HUES48 (cell line): ENCODE results near the gene UNC93A.

Experiments
- H3K27ac ChIP-seq: one replicate; pipeline ENCODE4 v1.7.0; 2013; ENCODE audit warnings: low read depth, low read length, inconsistent platforms
- H3K27me3 ChIP-seq: 2 replicates; pipeline ENCODE4 v1.6.1; 2013; ENCODE audit warnings: mild to moderate bottlenecking, low read length; ENCODE audit not compliant: control insufficient read depth, insufficient read depth
- H3K36me3 ChIP-seq: 2 replicates; pipeline ENCODE4 v1.6.1; 2013; ENCODE audit warnings: low read length; ENCODE audit not compliant: control insufficient read depth, insufficient read depth
- H3K4me1 ChIP-seq: 2 replicates; pipeline ENCODE4 v1.6.1; 2013; ENCODE audit warnings: mild to moderate bottlenecking, low read length; ENCODE audit not compliant: control insufficient read depth, insufficient read depth
- H3K4me3 ChIP-seq: 2 replicates; pipeline ENCODE4 v1.5.1; 2013; ENCODE audit warnings: mild to moderate bottlenecking, low read depth, low read length
- H3K9ac ChIP-seq: 2 replicates; pipeline ENCODE4 v1.6.1; 2013; ENCODE audit warnings: mild to moderate bottlenecking, low read depth, low read length, moderate library complexity
- H3K9me3 ChIP-seq: 2 replicates; pipeline ENCODE4 v1.6.1; 2013; ENCODE audit warnings: low read length; ENCODE audit not compliant: control insufficient read depth, insufficient read depth

Gene UNC93A

DNA sequence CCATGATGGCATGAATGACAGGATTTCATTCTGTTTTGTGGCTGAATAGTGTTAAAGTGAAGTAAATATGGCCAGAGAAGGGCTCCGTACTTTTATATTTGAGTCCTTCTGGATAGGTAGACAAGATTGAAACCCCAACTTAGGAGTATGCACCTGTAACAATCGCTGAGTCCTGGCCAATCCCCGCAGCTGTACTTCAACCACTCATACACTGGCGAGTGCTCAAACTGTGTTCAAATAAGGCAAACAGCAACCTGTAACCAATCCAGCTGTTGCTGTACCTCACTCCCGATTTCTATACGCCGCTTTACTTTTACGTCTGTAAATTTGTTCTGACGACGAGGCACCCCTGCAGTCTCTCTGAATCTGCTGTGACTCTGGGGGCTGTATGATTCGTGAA, 40.5 kb downstream of the UNC93A start:
- H3K4me3 ChIP-seq = no peak overlapping the region
- no peaks in the 10 kb centered on the region for H3K4me1 ChIP-seq
- H3K27me3 ChIP-seq = no peaks in the 10 kb centered on the region
- H3K9me3 ChIP-seq = no peaks in the 10 kb centered on the region
- H3K36me3 ChIP-seq = no peaks in the 10 kb centered on the region
- H3K27ac ChIP-seq = no peak overlapping the region
- no peak overlapping the region for H3K9ac ChIP-seq

DNA sequence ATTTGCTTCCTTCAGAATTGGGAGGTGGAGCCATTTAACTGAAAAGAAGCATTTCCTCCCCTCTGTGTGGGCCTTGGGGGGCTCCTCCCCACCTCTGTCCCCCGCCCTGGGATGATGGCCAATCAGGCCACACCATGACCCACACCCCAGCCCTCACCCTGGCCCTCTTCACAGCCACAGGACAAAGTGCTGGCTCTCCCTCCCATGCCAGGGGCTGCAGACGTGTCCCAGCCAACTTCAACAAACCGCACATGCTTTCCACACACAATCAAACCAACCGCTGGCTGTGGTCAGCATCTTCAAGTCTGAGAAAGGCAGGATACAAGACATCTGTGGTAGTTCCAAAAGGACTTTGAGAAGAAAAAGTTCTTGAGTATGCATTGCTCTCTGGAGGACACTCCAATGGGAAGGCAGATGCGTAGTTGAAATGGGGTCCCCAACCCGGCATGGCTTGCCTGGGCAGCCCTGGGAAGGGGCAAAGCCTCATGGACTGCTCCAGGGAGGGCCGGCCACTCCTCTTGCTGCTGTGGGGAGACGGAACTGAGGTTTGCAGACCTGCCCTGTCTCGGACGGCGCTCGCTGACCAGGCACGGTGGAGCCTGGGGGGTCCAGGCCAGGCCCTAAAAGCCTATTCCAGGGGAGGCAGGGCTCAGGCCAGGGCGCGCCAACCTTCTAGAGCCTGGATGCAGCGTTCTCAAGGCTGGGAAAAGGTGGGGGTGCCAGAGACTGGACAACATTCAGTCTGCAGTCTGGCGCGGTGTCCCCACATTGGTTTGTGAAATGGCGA, 45.9 kb downstream of the UNC93A start:
- H3K27ac ChIP-seq = no peak overlapping the region
- H3K36me3 ChIP-seq = no peaks in the 10 kb centered on the region
- H3K4me3 ChIP-seq = no peak overlapping the region
- H3K4me1 ChIP-seq = peaks cover under 1% of the 10 kb centered on the region; the same call in 1 of the 2 replicates
- no peaks in the 10 kb centered on the region for H3K9me3 ChIP-seq
- no peaks in the 10 kb centered on the region for H3K27me3 ChIP-seq
- H3K9ac ChIP-seq = no peak overlapping the region

DNA sequence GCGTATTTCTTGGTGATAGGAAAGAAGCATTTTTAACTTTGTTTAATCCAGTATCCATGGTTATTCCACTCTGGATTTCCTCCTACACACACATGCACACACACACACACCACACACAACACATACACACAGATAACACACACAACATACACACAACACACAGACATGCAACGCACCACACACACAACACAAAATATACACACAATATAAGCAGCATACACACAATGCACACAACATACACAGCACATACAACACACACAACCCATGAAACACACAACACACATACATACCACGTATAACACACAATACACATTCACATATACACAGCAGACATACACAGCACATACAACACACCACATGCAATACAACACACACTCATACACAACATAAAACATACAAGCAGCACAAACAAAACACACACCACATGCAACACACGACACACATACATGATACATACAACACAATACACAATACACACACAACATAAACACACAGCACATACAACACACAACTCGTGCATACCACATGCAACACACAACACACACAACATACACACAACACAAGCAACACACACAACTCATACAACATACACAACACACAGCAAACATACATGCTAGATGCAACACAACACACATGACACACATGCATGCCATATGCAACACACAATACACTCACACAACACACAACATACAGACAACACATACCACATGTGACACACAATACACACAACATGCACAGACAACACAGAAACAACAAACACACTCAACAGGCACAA, 46.7 kb downstream of the UNC93A start:
- Histone ChIP-seq H3K9me3 (no peaks in the 10 kb centered on the region), H3K27me3 (no peaks in the 10 kb centered on the region), H3K36me3 (no peaks in the 10 kb centered on the region), H3K4me3 (no peak overlapping the region), H3K9ac (no peak overlapping the region), H3K4me1 (peaks cover 4% of the 10 kb centered on the region; the same call in 1 of the 2 replicates), H3K27ac (no peak overlapping the region)

DNA sequence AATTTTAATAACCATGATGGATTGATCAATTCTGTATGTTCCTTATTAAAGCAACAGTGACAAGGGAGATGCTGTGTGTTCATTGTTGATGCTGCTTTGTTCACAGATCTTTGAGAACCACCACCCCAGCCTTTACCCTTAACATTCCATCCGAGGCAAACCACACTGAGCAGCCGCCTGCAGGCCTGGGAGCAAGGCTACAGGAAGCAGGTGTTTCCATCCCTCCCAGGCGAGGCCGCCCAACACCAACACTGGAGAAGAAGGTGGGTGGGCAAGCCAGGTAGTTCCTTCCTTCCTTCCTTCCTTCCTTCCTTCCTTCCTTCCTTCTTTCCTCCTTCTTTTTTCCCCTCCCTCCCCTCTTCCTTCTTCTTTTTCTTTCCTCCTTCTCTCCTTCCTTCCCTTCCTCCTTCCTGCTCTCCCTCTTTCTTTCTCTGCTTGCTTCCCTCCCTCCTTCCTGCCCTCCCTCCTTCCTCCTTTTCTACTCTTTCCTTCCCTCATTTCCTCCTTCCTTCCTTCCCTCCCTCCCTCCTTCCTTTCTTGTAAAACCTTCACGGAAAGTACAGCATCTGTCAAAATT, 47.5 kb downstream of the UNC93A start:
- Histone ChIP-seq H3K9ac (no peak overlapping the region), H3K9me3 (no peaks in the 10 kb centered on the region), H3K27ac (no peak overlapping the region), H3K4me3 (no peak overlapping the region), H3K27me3 (no peaks in the 10 kb centered on the region), H3K36me3 (no peaks in the 10 kb centered on the region), H3K4me1 (peaks cover 4% of the 10 kb centered on the region; the same call in 1 of the 2 replicates)

DNA sequence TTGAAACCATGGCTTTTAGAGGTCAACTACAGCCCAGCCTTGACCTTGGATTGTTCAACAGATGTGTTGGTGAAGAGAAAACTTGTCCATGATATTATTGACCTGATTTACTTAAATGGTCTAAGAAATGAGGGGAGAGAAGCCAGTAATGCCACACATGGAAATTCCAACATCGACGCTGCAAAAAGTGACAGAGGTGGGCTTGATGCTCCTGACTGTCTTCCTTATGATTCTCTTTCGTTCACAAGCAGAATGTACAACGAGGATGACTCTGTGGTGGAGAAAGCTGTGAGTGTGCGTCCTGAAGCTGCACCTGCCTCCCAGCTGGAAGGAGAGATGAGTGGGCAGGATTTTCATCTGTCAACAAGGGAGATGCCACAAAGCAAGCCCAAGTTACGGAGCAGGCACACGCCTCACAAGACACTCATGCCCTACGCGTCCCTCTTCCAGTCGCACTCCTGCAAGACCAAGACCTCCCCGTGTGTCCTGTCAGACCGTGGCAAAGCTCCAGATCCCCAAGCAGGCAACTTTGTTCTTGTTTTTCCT, 50.0 kb downstream of the UNC93A start:
- Histone ChIP-seq H3K36me3 (no peaks in the 10 kb centered on the region), H3K4me3 (no peak overlapping the region), H3K4me1 (peaks cover 4% of the 10 kb centered on the region; the same call in 1 of the 2 replicates), H3K9ac (no peak overlapping the region), H3K27me3 (no peaks in the 10 kb centered on the region), H3K27ac (peak overlapping the region; percentile 8), H3K9me3 (no peaks in the 10 kb centered on the region)

DNA sequence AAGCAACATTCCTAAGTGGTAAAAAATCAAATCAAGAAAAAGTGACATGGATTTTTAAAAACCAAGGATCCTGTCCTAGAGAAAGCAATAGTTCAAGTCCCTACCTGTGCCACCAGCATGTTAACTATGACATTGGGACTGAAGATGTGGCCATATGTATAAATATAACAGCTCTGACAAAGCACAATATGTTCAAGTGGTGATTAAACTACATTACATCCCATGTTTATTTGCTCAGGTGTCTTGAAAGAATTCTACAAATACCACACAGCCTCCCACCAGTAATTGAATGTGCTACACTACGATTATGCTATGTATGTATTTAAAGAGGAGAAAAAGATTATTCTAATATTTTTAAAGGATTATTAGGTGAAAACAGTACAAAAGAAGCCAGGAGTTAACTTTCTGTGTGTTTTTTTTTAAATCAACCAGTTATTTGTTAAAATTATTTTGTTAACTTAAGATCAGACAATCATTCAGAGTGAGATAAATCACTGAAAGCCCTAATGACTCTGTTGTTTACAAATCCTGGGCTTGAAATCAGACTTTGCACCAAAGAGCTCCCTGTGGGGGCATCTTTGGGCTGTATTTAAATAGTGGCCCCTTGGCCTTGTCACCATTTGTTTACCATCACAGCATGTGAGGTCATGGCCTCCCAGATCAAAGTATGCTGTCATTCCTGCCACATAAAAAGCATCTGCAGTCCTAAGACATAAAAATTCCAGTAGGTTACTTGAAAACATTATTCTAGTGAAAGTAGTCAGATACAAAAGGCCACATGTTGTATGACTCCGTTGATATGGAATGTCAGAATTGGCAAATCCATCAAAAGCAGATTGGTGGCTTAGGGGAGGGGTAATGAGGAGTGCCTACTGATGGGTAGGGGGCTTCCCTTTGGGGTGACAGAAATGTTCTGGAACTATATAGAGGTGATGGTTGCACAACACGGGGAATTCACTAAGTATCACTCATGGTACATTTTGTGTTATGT, 50.8 kb downstream of the UNC93A start:
- H3K4me1 ChIP-seq = peaks cover 4% of the 10 kb centered on the region; the same call in 1 of the 2 replicates
- no peaks in the 10 kb centered on the region for H3K36me3 ChIP-seq
- no peak overlapping the region for H3K4me3 ChIP-seq
- H3K9me3 ChIP-seq = no peaks in the 10 kb centered on the region
- H3K27me3 ChIP-seq = no peaks in the 10 kb centered on the region
- peak overlapping the region; percentile 8 for H3K27ac ChIP-seq
- no peak overlapping the region for H3K9ac ChIP-seq

DNA sequence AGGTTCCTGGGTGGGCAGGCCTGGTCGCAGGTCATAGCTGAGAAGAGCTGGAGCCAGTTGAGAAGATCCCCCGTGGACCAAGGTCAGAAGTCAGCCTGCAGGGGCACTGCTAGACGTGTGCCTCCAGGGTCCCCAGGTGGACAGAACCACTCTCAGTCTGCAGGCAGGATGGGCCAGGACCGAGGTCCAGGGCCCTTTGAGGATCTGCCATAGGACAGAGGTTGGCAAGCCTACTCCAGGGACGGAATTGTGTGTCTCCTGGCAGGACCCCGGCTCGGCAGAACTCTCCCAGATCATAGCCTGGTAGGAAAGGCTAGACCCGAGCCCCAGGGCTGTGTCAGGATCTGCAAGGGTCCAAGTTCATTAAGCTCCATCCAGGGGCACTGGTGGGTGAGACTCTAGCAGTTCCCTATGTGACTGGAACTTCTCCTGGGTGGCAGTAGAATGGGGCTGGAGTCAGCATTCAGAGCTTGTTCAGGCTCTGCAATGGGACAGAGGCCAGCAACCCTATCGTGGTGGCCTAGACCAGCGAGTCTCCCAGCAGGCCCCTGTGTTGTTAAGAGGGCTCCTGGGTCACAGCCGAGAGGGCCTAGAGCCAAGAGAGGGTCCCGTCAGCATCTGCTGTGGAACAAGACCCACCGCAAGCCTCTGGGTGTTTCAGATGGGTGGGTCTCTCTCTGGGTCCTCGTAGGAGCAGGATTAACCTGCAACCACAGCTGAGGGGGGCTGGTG, 51.9 kb downstream of the UNC93A start:
- H3K9ac ChIP-seq = no peak overlapping the region
- peaks cover 4% of the 10 kb centered on the region; the same call in 1 of the 2 replicates for H3K4me1 ChIP-seq
- H3K27ac ChIP-seq = no peak overlapping the region
- H3K9me3 ChIP-seq = no peaks in the 10 kb centered on the region
- no peaks in the 10 kb centered on the region for H3K36me3 ChIP-seq
- H3K4me3 ChIP-seq = no peak overlapping the region
- no peaks in the 10 kb centered on the region for H3K27me3 ChIP-seq

DNA sequence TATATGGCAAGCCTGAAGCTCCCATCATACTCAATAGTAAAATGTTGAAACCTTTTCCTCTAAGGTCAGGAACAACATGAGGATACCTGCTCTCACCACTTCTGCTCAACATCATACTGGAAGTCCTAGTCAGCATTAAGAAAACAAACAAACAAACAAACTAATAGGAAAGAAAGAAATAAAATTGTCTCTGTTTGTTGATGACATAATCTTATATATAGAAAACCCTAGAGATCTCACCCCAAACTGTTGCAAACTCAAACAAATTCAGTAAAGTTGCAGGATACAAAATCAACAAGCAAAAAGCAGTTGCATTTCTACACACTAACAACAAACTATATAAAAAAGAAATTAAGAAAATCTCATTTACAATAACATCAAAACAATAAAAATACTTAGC, 54.2 kb downstream of the UNC93A start:
- no peaks in the 10 kb centered on the region for H3K9me3 ChIP-seq
- H3K4me3 ChIP-seq = no peak overlapping the region
- peaks cover 4% of the 10 kb centered on the region; the same call in 1 of the 2 replicates for H3K4me1 ChIP-seq
- H3K27ac ChIP-seq = no peak overlapping the region
- H3K27me3 ChIP-seq = peaks cover 13% of the 10 kb centered on the region
- H3K9ac ChIP-seq = no peak overlapping the region
- no peaks in the 10 kb centered on the region for H3K36me3 ChIP-seq

DNA sequence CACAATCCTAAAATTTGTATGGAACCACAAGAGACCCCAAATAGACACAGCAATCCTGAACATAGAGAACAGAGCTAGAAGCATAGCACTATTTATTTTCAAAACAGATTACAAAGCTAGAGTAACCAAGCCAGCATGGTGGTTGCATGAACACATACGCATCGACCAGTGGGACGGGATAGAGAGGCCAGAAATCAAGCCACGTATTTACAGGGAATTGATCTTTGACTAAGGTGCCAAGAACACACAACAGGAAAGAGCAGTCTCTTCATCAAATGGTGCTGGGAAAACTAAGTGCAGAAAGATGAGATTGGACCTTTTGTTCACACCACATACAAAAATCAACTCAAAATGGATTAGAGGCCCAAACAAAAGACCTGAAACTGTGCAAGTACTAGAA, 54.8 kb downstream of the UNC93A start:
- H3K27me3 ChIP-seq = peaks cover 19% of the 10 kb centered on the region
- H3K9me3 ChIP-seq = no peaks in the 10 kb centered on the region
- no peak overlapping the region for H3K27ac ChIP-seq
- no peaks in the 10 kb centered on the region for H3K36me3 ChIP-seq
- H3K9ac ChIP-seq = no peak overlapping the region
- H3K4me3 ChIP-seq = no peak overlapping the region
- peaks cover 4% of the 10 kb centered on the region; the same call in 1 of the 2 replicates for H3K4me1 ChIP-seq
